Measurements from ENCODE around the gene COL11A2. TPM values are rescaled to one million over a fixed set of nuclear protein-coding genes. Genes with fewer than 3 reads are reported as not detected.

Gene COL11A2
- total and polyA plus RNA-seq, 2 experiments from 2014 or later, result 1.6 to 2.7 TPM

GRCh38 chr6:33201935-33202334 is 9.7 kb upstream of the COL11A2 start:
- Histone ChIP-seq H3K79me2 (replicated peaks; ENCODE audit: insufficient read depth) (peaks cover 23% of the 10 kb centered on the region), H3K9me2 (ENCODE audit: insufficient read depth) (no peaks in the 10 kb centered on the region), H4K20me1 (replicated peaks; ENCODE audit: insufficient read depth) (peaks cover 25% of the 10 kb centered on the region), H3K4me2 (peak overlapping the region; percentile 98), H3K27ac (ENCODE audit: low read depth) (no peak overlapping the region), H3K4me3 (peak overlapping the region; percentile 93), H3K36me3 (ENCODE audit: insufficient read depth) (peaks cover 11% of the 10 kb centered on the region; the same call in 1 of the 2 replicates), H3F3A (replicated peaks; ENCODE audit: low read depth) (peaks cover 37% of the 10 kb centered on the region), H2AFZ (no peak overlapping the region), H3K27me3 (ENCODE audit: insufficient read depth) (peaks cover 20% of the 10 kb centered on the region), H3K4me1 (ENCODE audit: insufficient read depth) (peaks cover 25% of the 10 kb centered on the region)
- Mint-ChIP-seq H3K36me3 (ENCODE audit: low read depth) (peaks cover 26% of the 10 kb centered on the region), H3K9me3 (no peaks in the 10 kb centered on the region; the same call in 1 of the 3 replicates), H3K27ac (no peak overlapping the region), H3K27me3 (ENCODE audit: insufficient read depth, low read depth, poor library complexity) (peaks cover 36% of the 10 kb centered on the region), H3K4me3 (peak overlapping the region; percentile 100), H3K4me1 (peaks cover 75% of the 10 kb centered on the region)
- no peak for TF ChIP-seq JUNB (IDR thresholded peaks at IDR 0.05; ENCODE audit: unreplicated experiment)
- TF ChIP-seq, protein P1, sequence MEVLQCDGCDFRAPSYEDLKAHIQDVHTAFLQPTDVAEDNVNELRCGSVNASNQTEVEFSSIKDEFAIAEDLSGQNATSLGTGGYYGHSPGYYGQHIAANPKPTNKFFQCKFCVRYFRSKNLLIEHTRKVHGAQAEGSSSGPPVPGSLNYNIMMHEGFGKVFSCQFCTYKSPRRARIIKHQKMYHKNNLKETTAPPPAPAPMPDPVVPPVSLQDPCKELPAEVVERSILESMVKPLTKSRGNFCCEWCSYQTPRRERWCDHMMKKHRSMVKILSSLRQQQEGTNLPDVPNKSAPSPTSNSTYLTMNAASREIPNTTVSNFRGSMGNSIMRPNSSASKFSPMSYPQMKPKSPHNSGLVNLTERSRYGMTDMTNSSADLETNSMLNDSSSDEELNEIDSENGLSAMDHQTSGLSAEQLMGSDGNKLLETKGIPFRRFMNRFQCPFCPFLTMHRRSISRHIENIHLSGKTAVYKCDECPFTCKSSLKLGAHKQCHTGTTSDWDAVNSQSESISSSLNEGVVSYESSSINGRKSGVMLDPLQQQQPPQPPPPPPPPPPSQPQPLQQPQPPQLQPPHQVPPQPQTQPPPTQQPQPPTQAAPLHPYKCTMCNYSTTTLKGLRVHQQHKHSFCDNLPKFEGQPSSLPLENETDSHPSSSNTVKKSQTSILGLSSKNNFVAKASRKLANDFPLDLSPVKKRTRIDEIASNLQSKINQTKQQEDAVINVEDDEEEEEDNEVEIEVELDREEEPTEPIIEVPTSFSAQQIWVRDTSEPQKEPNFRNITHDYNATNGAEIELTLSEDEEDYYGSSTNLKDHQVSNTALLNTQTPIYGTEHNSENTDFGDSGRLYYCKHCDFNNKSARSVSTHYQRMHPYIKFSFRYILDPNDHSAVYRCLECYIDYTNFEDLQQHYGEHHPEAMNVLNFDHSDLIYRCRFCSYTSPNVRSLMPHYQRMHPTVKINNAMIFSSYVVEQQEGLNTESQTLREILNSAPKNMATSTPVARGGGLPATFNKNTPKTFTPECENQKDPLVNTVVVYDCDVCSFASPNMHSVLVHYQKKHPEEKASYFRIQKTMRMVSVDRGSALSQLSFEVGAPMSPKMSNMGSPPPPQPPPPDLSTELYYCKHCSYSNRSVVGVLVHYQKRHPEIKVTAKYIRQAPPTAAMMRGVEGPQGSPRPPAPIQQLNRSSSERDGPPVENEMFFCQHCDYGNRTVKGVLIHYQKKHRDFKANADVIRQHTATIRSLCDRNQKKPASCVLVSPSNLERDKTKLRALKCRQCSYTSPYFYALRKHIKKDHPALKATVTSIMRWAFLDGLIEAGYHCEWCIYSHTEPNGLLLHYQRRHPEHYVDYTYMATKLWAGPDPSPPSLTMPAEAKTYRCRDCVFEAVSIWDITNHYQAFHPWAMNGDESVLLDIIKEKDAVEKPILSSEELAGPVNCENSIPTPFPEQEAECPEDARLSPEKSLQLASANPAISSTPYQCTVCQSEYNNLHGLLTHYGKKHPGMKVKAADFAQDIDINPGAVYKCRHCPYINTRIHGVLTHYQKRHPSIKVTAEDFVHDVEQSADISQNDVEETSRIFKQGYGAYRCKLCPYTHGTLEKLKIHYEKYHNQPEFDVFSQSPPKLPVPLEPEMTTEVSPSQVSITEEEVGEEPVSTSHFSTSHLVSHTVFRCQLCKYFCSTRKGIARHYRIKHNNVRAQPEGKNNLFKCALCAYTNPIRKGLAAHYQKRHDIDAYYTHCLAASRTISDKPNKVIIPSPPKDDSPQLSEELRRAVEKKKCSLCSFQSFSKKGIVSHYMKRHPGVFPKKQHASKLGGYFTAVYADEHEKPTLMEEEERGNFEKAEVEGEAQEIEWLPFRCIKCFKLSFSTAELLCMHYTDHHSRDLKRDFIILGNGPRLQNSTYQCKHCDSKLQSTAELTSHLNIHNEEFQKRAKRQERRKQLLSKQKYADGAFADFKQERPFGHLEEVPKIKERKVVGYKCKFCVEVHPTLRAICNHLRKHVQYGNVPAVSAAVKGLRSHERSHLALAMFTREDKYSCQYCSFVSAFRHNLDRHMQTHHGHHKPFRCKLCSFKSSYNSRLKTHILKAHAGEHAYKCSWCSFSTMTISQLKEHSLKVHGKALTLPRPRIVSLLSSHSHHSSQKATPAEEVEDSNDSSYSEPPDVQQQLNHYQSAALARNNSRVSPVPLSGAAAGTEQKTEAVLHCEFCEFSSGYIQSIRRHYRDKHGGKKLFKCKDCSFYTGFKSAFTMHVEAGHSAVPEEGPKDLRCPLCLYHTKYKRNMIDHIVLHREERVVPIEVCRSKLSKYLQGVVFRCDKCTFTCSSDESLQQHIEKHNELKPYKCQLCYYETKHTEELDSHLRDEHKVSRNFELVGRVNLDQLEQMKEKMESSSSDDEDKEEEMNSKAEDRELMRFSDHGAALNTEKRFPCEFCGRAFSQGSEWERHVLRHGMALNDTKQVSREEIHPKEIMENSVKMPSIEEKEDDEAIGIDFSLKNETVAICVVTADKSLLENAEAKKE (CRISPR knock-in tag; IDR thresholded peaks at IDR 0.05), result no peak
- TF ChIP-seq CTCF (conservative IDR thresholded peaks at IDR 0.05; ENCODE audit: low read depth in 2 of 2), result no peak
- TF ChIP-seq CREB1 (CRISPR knock-in tag; IDR thresholded peaks at IDR 0.05; ENCODE audit: low read depth), result no peak
- TF ChIP-seq, protein P2, sequence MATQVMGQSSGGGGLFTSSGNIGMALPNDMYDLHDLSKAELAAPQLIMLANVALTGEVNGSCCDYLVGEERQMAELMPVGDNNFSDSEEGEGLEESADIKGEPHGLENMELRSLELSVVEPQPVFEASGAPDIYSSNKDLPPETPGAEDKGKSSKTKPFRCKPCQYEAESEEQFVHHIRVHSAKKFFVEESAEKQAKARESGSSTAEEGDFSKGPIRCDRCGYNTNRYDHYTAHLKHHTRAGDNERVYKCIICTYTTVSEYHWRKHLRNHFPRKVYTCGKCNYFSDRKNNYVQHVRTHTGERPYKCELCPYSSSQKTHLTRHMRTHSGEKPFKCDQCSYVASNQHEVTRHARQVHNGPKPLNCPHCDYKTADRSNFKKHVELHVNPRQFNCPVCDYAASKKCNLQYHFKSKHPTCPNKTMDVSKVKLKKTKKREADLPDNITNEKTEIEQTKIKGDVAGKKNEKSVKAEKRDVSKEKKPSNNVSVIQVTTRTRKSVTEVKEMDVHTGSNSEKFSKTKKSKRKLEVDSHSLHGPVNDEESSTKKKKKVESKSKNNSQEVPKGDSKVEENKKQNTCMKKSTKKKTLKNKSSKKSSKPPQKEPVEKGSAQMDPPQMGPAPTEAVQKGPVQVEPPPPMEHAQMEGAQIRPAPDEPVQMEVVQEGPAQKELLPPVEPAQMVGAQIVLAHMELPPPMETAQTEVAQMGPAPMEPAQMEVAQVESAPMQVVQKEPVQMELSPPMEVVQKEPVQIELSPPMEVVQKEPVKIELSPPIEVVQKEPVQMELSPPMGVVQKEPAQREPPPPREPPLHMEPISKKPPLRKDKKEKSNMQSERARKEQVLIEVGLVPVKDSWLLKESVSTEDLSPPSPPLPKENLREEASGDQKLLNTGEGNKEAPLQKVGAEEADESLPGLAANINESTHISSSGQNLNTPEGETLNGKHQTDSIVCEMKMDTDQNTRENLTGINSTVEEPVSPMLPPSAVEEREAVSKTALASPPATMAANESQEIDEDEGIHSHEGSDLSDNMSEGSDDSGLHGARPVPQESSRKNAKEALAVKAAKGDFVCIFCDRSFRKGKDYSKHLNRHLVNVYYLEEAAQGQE (IDR thresholded peaks at IDR 0.05; ENCODE audit: unreplicated experiment), result no peak
- no peak for TF ChIP-seq EZH2 (IDR thresholded peaks at IDR 0.05; ENCODE audit: low read depth, unreplicated experiment)
- TF ChIP-seq ETS1 (IDR thresholded peaks at IDR 0.05), result no peak
- no peak for TF ChIP-seq EZH2phosphoT487 (IDR thresholded peaks at IDR 0.05; ENCODE audit: unreplicated experiment)
- TF ChIP-seq ZNF331 (CRISPR knock-in tag; IDR thresholded peaks at IDR 0.05; ENCODE audit: low read depth), result no peak
- no peak for TF ChIP-seq POLR2AphosphoS5 (IDR thresholded peaks at IDR 0.05; ENCODE audit: low read depth)
- no peak for TF ChIP-seq STAT1 (IDR thresholded peaks at IDR 0.05; ENCODE audit: unreplicated experiment)
- no peak for TF ChIP-seq NANOG (IDR thresholded peaks at IDR 0.05; ENCODE audit: borderline replicate concordance)
- no peak for TF ChIP-seq ZNF114 (CRISPR knock-in tag; IDR thresholded peaks at IDR 0.05)
- no peak for ATAC-seq
- DNase-seq (ENCODE audit: low spot score), result no peak

Data from GM23338 (cell line).